GM10847 (cell line): ENCODE measurements around the gene ADAP1.

Source experiments
- POLR2A ChIP-seq: IDR thresholded peaks from 2 replicates; pipeline ENCODE4 v1.6.1; 2011; ENCODE audit not compliant: insufficient read length; ENCODE audit errors: extremely low read depth

The ADAP1 gene

GRCh38 chr7:957418-958220 is 3.1 kb upstream of the ADAP1 start:
- TF ChIP-seq POLR2A, result no peak

DNA sequence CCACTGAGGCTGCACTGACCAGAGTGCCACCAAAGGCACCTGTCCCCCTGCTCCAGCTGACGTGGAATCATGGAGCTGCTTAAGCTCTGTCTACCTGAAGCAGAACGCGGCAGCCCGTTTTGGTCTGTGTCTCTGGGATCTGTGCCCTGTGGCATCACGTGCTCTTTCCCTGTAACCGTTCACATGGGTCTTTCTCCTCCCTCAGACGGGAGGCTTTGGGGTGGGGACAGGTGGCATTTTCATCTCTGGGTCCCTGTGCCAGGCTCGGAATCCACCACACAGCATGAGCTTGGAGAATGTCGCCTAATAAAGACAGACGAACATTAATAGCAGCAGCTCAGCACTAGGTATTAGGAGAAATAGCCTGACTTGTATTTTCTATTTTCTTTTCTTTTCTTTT is 1.6 kb upstream of the ADAP1 start:
- no peak for TF ChIP-seq POLR2A

GRCh38 chr7:953547-954327 is 743 bp downstream of the ADAP1 start:
- TF ChIP-seq POLR2A, result no peak

GRCh38 chr7:952548-953441 is 1.7 kb downstream of the ADAP1 start:
- TF ChIP-seq POLR2A, result no peak

DNA sequence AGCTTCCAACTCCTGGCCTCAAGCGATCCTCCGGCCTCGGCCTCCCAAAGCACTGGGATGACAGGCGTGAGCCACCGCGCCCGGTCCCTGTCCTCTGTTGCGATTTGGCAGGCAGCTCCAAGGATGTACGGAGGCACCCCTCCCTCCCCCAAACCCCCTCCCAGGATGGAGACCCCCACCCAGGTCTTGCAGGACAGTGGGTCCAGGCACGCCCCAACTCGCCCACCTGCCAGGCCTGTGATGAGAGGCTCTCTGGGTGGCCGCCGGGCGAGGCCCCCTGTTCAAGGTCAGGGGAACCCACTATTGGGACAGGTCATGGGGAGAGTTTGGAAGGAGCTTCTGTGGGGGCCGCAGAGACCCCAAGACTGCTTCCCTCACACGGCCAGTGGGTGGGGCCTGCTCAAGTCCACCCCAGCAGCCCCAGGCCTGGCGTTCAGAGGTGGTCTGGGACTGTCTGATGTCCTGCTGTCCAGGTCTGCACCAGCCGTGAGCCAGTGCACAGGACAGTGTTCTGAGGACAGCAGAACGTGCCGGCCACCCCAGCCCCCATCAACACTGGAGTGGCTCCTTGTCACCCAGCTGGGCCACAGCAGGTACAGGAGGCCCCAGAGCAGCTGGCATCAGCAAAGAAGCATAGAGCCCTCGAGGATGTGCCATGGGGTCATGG is 2.5 kb downstream of the ADAP1 start:
- TF ChIP-seq POLR2A, result no peak

GRCh38 chr7:949021-949934 is 5.2 kb downstream of the ADAP1 start:
- no peak for TF ChIP-seq POLR2A

DNA sequence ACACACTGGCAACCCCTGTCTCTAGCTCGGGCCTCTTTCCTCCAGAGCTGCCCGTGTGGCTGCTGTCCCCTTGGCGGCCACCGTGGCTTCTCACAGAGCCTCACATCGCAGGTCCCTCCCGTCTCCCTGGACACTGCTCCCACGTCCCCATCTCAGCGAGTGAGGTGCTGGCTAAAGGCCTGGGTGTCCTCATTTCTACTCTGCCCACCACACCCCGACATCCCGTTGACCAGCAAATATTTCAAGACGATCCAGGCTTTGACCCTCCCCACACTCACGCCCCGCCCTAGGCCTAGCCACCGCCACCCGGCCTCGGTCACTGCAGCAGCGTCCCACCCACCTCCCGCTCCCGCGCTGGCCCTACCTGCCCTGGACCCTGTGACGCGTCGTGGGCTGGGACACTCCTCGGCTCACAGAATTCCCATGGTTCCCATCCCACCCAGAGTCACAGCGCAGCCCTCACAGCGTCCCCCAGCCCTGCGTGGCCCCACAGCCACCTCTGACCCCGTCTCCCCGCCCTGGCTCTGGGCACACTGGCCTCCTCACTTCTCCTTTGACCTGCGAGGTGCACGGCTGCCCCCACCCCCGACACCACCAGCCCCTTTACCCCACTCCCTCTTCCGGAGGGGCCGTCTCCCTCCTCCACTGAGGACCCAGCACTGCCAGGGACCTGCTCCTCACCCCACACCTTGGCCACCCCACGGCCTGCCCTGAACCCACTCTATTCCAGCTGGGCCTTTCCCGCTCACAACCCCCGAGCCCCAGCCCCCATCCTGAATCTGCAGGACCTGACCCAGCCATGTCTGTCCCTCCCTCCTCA is 6.9 kb downstream of the ADAP1 start:
- no peak for TF ChIP-seq POLR2A

DNA sequence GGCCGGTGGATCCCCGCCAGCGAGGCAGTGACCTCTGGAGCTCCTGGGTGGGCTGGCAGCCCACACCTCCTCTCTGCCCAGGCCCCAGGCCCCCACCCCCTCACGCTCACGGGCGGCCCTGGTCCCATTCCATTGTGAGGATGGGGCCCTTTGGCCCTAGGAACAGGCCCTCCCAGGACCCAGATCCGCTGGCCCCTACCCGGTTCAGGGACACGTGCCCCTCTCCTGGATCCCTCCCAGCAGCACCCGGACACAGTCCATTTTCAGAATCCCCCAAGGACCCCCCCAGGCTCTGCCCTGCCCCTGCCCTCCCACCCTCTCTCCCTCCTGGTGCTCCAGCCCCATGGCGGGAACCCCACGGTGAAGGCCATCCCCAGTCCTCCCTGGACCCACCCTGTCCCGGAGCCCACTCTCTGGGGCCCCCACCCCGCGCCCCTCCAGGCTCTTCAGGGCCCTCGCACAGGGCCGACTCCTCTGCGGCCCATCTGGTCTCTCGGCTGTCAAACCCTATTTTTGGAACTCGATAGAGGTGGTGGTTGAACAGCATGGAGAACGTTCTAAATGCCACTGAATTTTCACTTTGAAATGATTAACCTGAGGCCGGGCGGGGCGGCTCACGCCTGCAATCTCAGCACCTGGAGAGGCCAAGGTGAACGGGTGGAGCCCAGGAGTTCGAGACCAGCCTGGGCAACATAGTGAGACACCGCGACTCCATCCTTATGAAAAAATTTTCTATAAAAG is 8.1 kb downstream of the ADAP1 start:
- no peak for TF ChIP-seq POLR2A

DNA sequence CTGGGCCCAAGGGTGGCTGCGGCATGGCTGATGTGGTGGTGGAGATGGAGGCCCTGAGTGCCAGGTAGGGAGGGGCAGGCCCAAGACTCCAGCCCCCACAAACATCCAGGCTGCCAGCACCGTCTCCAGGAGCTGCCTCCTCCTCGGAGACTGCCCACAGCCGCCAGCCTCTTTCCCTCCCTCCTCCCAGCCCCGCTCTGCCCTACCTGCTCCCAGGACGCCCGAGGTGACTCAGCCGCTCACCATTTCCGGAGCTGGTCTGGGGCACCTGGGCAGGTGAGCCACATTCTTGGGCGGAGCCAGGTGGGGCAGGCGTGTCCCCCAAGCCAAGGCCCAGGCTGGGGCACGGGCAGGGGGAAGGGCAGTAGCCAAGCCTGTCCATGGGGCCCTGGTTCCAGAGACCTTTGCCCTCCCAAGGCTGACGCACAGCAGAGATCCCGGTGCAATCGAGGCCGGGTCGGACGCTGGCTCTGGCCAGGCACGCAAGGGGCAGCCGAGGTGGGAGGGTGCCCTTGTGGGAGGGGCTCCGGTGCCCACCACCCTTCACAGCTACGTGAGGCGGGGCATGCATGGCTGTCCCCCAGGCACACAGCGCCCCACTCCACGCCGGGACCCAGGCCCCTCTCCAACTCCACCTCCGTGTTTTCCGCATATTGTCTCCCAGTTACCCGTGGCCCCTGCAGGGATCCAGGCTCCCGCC is 8.8 kb downstream of the ADAP1 start:
- TF ChIP-seq POLR2A, result no peak

DNA sequence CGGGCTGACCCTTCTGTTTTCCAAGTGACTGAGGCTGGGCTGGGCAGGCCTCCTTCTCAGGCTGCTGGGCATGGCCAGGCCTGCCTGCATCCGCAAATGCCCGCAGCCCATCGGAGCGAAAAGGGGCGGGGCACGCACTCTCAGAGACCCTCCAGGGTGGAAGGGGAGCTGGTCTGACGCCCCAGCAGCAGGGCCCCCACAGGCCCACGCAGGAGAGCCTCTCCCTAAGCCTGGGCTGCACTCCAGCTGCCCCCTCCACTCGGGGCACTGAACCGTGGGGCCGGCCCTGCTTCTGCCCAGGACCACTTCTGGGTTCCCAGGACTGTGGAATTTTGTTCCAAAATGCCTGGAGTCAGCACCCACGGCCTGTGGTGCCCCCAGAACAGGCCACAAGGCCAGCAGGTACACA is 9.3 kb downstream of the ADAP1 start:
- TF ChIP-seq POLR2A, result no peak

DNA sequence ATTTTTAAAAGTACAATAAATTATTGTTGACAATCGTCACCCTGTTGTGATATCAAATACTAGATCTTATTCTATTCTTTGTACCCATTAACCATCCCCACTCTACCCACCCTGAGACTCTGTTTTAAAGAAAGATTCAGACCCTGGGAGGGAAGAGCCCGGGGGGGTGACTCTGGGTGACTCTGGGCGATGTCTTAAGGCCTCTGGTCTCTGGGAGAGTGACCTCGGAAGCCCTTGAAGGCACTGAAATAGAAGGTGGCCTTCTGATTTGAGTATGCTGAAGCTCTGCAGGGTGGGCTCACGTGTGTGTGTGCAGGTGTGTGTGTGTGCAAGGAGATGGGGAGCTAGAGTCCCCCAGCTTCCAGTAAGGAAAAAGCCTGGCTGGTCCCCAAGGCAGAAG is 9.7 kb downstream of the ADAP1 start:
- no peak for TF ChIP-seq POLR2A
